Measurements from ENCODE around the gene TMEM14B.

- no peak for TF ChIP-seq POLR2A (IDR thresholded peaks at IDR 0.05; ENCODE audit: low read length)
- no peak for TF ChIP-seq GATA1 (IDR thresholded peaks at IDR 0.05; ENCODE audit: low read depth, low read length)
These were observed 21.8 kb downstream of the TMEM14B start for GRCh38 chr6:10769419-10769818.
